HEK293 (cell line): Measurements from ENCODE around the gene EPB41L2.

Experiments
- CTCF ChIA-PET: fragments of 350-600 bp; formaldehyde crosslinking; extraction: SDS; loops from one replicate; lab custom pipeline; 2021; ENCODE audit warnings: antibody characterized with exemption; lab: Yijun Ruan, JAX
- POLR2A ChIA-PET: fragments of 300-600 bp; formaldehyde crosslinking; extraction: SDS; loops from one replicate; lab custom pipeline; 2020; ENCODE audit warnings: antibody characterized with exemption, inconsistent platforms; lab: Yijun Ruan, JAX
- H3K27ac ChIP-seq: fragments of 200-500 bp; sonication (Bioruptor generic); 2 replicates; pipeline ENCODE4 v1.5.1; 2014; ENCODE audit warnings: low read depth, low read length, control low read depth, inconsistent platforms; ENCODE audit errors: extremely low read depth
- H3K36me3 ChIP-seq, 2 experiments: fragments of 200-500 bp in 1 of 2; sonication (Bioruptor generic) in 1 of 2; 1 replicate in 1 of 2; 2 replicates in 1 of 2; pipeline ENCODE4 v1.5.1; 2014 to 2017; ENCODE audit warnings: inconsistent platforms in 2 of 2, low read length in 2 of 2; ENCODE audit not compliant: control insufficient read depth in 2 of 2, insufficient read depth in 1 of 2
- H3K4me1 ChIP-seq: fragments of 200-500 bp; sonication (Bioruptor generic); 2 replicates; pipeline ENCODE4 v1.5.1; 2014; ENCODE audit warnings: mild to moderate bottlenecking, low read length, inconsistent platforms; ENCODE audit not compliant: control insufficient read depth, insufficient read depth
- H3K4me3 ChIP-seq: 2 replicates; pipeline ENCODE4 v1.5.1; 2011; ENCODE audit warnings: low read depth, mild to moderate bottlenecking, control low read depth, low read length, moderate library complexity
- H3K9me3 ChIP-seq: fragments of 200-500 bp; sonication (Bioruptor generic); 2 replicates; pipeline ENCODE4 v1.5.1; 2014; ENCODE audit warnings: low read depth, low read length, inconsistent platforms; ENCODE audit not compliant: control insufficient read depth, insufficient read depth
- ELK4 ChIP-seq: IDR thresholded peaks from 2 replicates; pipeline ENCODE4 v1.6.1; 2011; ENCODE audit warnings: mild to moderate bottlenecking, low read depth, low read length, borderline replicate concordance
- GFI1B ChIP-seq: fragments of 450-650 bp; formaldehyde crosslinking; IDR thresholded peaks from 2 replicates; pipeline ENCODE4 v1.5.1; 2016; ENCODE audit warnings: missing biosample characterization, missing genetic modification characterization
- KLF1 ChIP-seq: fragments of 450-650 bp; formaldehyde crosslinking; IDR thresholded peaks from 2 replicates; pipeline ENCODE4 v1.5.1; 2016; ENCODE audit warnings: missing biosample characterization, missing genetic modification characterization
- MZF1 ChIP-seq: fragments of 450-650 bp; formaldehyde crosslinking; IDR thresholded peaks from 2 replicates; pipeline ENCODE4 v1.5.1; 2017; ENCODE audit warnings: missing biosample characterization, missing genetic modification characterization, borderline replicate concordance
- PBX3 ChIP-seq: sonication (generic); formaldehyde crosslinking; IDR thresholded peaks from 2 replicates; pipeline ENCODE4 v1.8.1; 2022; ENCODE audit warnings: mild to moderate bottlenecking, moderate library complexity, missing genetic modification reagents
- ZFP37 ChIP-seq: fragments of 450-650 bp; formaldehyde crosslinking; IDR thresholded peaks from 2 replicates; pipeline ENCODE4 v1.5.1; 2016; ENCODE audit warnings: missing biosample characterization, missing genetic modification characterization
- ZNF138 ChIP-seq: fragments of 450-650 bp; formaldehyde crosslinking; IDR thresholded peaks from 2 replicates; pipeline ENCODE4 v1.5.1; 2016; ENCODE audit warnings: missing biosample characterization, missing genetic modification characterization, borderline replicate concordance
- ZNF184 ChIP-seq: fragments of 450-650 bp; IDR thresholded peaks from 2 replicates; pipeline ENCODE4 v1.5.1; 2018; ENCODE audit warnings: missing biosample characterization, mild to moderate bottlenecking, missing genetic modification characterization
- ZNF211 ChIP-seq: fragments of 450-650 bp; formaldehyde crosslinking; IDR thresholded peaks from 2 replicates; pipeline ENCODE4 v1.5.1; 2016; ENCODE audit warnings: low read depth, missing biosample characterization, missing genetic modification characterization
- ZNF266 ChIP-seq: fragments of 450-650 bp; formaldehyde crosslinking; IDR thresholded peaks from 2 replicates; pipeline ENCODE4 v1.5.1; 2016; ENCODE audit warnings: missing biosample characterization, missing genetic modification characterization, low read depth
- ZNF292 ChIP-seq: fragments of 450-650 bp; formaldehyde crosslinking; IDR thresholded peaks from 2 replicates; pipeline ENCODE4 v1.5.1; 2016; ENCODE audit warnings: low read depth, missing biosample characterization, missing genetic modification characterization, borderline replicate concordance
- ZNF335 ChIP-seq: fragments of 450-650 bp; formaldehyde crosslinking; conservative IDR thresholded peaks from 2 replicates; pipeline ENCODE4 v1.5.1; 2016; ENCODE audit warnings: missing biosample characterization, missing genetic modification characterization
- ZNF426 ChIP-seq: fragments of 450-650 bp; formaldehyde crosslinking; IDR thresholded peaks from 2 replicates; pipeline ENCODE4 v1.5.1; 2017; ENCODE audit warnings: missing biosample characterization, missing genetic modification characterization, mild to moderate bottlenecking, inconsistent platforms, moderate library complexity
- ZNF518A ChIP-seq: fragments of 450-650 bp; formaldehyde crosslinking; conservative IDR thresholded peaks from 2 replicates; pipeline ENCODE4 v1.5.1; 2016; ENCODE audit warnings: low read depth, missing biosample characterization, missing genetic modification characterization
- ZNF549 ChIP-seq: fragments of 450-650 bp; IDR thresholded peaks from 2 replicates; pipeline ENCODE4 v1.5.1; 2018; ENCODE audit warnings: missing biosample characterization, missing genetic modification characterization, mild to moderate bottlenecking, inconsistent platforms, moderate library complexity
- ZNF580 ChIP-seq: fragments of 450-650 bp; formaldehyde crosslinking; IDR thresholded peaks from 2 replicates; pipeline ENCODE4 v1.5.1; 2016; ENCODE audit warnings: missing biosample characterization, missing genetic modification characterization
- ZNF621 ChIP-seq: fragments of 450-650 bp; formaldehyde crosslinking; IDR thresholded peaks from 2 replicates; pipeline ENCODE4 v1.5.1; 2017; ENCODE audit warnings: missing biosample characterization, missing genetic modification characterization
- ZNF660 ChIP-seq: fragments of 450-650 bp; IDR thresholded peaks from 2 replicates; pipeline ENCODE4 v1.5.1; 2018; ENCODE audit warnings: missing biosample characterization, mild to moderate bottlenecking, missing genetic modification characterization
- ZNF792 ChIP-seq: fragments of 450-650 bp; formaldehyde crosslinking; IDR thresholded peaks from 2 replicates; pipeline ENCODE4 v1.5.1; 2016; ENCODE audit warnings: missing biosample characterization, missing genetic modification characterization

The EPB41L2 gene

GRCh38 chr6:130982135-130982534 is 80.9 kb downstream of the EPB41L2 start:
- Histone ChIP-seq H3K4me3 (no peak overlapping the region), H3K27ac (no peak overlapping the region), H3K4me1 (peaks cover 20% of the 10 kb centered on the region), H3K36me3 (no peaks in the 10 kb centered on the region), H3K9me3 (no peaks in the 10 kb centered on the region)
- ChIA-PET CTCF (interaction anchor here (1.6 kb wide), 1 partner anchor 111 kb away, joined by 3 read pairs; no protein-coding TSS in a partner anchor), POLR2A (no interaction called here)
- TF ChIP-seq ZNF792 (tag by site-specific recombination) (no peak), ZNF549 (tag by site-specific recombination) (no peak), ELK4 (no peak), GFI1B (tag by site-specific recombination) (no peak), ZNF292 (tag by site-specific recombination) (no peak), ZNF184 (tag by site-specific recombination) (no peak), MZF1 (tag by site-specific recombination) (no peak), ZNF580 (tag by site-specific recombination) (no peak), ZNF621 (tag by site-specific recombination) (no peak), ZNF266 (tag by site-specific recombination) (no peak), ZNF518A (tag by site-specific recombination) (no peak), ZNF426 (tag by site-specific recombination) (no peak), ZNF211 (tag by site-specific recombination) (no peak)
- TF ChIP-seq, all 188 proteins: peak for 0

- Histone ChIP-seq H3K4me1 (peaks cover 20% of the 10 kb centered on the region), H3K27ac (no peak overlapping the region), H3K4me3 (no peak overlapping the region), H3K9me3 (no peaks in the 10 kb centered on the region), H3K36me3 (no peaks in the 10 kb centered on the region)
- ChIA-PET POLR2A (no interaction called here), CTCF (interaction anchor here (0.6 to 1.6 kb wide), 4 partner anchors 10 to 111 kb away, joined by 3 read pairs; no protein-coding TSS in a partner anchor)
- TF ChIP-seq ZFP37 (tag by site-specific recombination) (no peak), PBX3 (CRISPR knock-in tag) (no peak), ZNF335 (tag by site-specific recombination) (peak; percentile 67), ZNF138 (no peak), ZNF660 (tag by site-specific recombination) (no peak), KLF1 (no peak)
Observed at GRCh38 chr6:130981409-130981808, 81.6 kb downstream of the EPB41L2 start.
